Measurements from ENCODE around the gene GIGYF1.

Gene GIGYF1

DNA sequence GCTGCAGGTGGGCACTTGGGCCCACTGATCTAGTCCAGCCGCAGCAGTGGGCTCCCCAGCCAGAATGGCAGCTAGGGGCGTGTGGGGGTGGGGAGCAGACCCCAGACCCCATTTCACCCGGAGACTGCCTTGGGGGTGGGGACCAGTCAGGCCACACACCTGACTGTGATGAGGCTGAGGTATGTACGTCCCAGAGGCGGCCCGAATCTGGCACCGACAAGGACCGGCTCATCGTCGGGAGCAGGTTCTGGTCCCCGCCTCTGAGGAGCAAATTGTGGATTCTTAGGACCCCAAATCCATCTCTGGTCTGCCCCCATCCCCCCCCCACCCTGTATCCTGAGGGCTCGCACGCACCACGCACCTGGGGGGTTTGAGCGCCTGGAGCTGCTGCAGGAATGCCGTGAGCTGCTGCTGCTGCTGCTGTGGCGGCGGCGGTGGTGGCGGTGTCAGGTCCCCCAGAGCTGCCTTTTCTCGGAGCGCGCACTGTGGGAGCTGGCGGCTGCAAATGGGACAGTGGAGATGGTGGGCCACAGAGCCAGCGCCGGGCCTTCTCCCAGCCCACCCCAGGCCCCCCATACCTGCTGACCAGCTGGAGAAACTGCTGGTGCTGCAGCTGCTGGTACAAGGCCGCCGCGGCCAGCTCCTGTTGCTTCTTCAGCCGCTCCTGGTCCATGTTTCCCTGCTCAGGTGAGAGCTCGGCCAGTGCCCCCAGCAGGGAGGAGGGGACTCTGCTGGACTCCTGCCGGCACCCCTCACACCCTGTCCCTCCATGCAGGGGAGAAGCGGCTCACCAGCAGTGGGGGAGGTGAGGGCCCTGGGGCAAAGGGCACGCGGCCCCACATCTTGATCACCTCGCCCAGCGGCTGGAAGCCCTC is 10.2 kb downstream of the GIGYF1 start:
- no peak for DNase-seq

DNA sequence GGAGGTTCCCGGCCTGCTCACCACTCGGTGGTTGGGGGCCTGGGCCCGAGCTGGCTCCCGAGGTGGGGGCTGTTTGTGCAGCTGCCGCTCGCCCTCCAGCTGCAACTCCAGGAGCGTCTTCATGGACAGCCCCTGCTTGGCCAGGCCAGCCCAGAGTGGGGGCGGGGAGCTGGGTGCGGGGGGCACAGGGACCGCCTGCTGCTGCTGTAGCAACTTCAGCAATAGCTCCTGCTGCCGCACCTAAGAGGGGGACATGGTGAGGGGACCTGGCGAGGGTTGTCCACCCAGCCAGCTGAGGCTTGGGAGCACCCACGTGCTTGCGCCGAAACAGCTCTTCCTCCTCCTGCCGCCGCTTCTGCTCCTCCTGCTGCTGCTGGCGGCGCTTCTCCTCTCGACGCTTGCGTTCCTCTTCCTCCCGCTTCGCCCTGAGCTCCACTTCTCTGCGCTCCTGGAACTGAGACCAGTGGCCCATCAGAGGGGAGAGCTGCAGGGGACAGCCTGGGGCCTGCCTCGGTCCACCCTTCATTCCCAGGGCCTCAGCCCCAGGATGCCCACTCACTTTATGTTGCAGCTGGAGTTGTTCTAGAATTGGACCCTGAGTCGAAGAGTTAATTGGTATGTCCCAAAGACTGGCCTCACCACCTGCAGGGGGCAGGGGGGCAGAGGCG is 10.9 kb downstream of the GIGYF1 start:
- DNase-seq: no peak

DNA sequence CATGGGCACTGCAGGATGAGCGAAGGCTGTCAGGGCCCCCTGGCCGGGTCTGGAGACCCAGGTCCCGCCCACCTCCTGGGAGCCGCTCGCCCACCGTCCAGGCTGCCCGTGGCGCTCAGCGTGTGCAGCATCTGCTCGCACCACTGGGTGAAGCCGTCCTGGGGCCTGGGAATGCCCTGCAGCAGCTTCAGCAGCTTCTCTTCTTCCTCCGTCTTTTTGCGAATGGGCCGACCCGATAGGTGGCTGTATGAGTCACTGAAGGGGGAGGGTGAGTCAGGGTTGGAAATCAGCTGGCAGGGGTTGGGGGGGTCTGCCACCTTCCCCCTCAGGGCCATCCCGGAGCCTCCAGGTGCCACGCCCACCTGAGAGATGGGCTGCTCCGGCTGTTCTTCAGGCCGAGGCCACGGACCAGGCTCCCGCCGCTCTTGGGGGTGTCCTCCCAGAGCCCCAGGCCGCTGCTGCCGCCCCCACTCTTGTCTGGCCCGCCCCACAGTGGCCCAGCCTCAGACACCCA is 11.8 kb downstream of the GIGYF1 start:
- DNase-seq: no peak

DNA sequence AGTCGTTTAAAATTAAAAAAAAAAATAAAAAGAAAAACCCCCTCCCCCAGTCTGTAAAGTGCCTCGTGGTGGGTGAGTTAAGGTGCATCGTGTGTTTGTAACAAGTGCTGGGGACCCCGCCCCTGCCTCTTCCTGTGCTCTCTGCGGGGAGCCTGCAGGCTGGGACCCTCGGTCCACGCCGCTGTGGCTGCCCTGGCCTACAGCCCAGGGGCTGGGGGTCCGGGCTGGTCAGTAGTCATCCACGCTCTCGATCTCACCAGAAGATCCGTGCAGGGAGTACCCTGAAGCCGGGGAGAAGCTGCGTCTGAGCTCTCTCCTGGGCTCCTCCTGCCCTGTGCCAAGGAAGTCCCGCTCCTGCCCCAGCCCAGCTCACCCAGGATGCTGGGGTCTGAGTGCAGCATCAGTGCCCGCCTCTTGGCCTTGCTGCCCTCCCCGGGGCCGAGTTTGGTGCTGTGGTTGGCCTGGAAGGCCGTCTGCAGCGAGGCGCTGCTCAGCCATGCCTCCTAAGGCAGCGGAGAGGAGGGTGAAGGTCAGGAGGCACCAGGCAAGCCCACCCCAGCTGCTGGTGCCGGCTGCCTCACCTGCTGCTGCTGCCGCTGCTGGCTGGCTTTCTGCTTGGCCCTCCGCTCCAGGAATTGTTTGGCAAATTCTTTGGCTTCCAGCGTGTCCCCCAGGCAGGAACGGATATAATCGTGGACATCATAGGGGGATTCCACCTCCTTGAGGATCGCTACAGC is 12.4 kb downstream of the GIGYF1 start:
- no peak for DNase-seq

DNA sequence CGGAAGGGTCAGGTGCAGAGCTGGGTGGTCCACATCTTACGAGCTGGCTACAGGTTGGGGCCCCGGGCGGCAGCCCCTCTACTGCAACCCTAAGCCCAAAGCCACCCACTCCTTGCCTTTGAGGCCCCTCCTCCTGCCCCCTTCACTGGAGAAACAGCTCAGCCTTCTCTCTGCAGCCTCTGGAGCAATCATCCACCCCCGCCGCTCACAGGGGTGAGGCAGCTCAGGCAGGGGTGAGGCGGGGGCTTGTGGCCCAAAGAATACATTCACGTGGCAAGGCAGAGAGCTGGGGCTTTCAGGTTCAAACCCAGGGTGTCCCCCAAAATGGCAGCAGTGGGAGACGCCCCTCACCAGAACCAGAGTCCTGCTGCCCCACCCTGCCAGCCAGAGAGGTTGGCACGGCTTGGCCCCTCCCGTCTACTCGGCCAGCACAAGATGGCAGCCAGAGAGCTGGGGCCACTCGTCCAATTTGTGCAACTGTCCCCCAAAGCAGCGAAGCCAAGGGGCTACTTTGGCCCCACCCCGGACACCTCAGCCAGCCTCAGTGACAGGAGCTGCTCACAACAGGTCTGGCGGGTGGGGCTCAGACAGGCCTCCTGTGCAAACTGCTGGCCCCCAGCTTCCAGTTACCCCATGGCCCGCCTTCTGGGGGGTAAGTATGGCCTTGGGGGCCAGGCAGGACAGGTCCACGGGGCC is 13.3 kb downstream of the GIGYF1 start:
- DNase-seq: no peak

DNA sequence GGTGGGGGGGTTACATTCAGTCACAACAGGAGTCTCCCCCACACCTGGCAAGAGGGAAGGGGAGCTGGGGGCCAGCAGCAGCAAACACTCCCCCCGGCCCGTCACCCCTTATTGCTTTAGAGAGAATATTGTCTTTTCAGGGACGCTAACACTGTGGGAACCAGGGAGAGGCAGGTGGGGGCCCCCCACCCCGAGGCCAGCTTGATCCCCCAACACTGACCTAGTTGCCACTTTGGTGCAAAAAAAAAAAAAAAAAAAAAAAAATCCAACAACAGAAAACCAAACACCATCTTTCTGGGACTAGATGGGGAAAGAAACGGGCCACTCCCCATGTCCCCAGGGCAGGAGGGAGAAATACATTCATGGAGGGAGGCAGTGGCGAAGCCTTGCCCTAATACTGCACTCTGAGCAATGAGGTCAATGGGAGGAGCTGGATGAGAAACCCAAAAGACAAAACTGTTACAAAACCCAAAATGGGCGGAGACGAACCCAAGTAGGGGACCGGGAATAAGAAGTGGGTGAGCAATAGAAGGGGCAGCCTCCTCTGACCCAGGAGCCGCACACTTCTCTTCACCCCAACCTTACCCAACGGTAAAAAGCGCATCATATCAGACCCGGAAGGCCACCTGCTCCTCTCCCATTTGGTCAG is 14.0 kb downstream of the GIGYF1 start:
- DNase-seq: no peak

DNA sequence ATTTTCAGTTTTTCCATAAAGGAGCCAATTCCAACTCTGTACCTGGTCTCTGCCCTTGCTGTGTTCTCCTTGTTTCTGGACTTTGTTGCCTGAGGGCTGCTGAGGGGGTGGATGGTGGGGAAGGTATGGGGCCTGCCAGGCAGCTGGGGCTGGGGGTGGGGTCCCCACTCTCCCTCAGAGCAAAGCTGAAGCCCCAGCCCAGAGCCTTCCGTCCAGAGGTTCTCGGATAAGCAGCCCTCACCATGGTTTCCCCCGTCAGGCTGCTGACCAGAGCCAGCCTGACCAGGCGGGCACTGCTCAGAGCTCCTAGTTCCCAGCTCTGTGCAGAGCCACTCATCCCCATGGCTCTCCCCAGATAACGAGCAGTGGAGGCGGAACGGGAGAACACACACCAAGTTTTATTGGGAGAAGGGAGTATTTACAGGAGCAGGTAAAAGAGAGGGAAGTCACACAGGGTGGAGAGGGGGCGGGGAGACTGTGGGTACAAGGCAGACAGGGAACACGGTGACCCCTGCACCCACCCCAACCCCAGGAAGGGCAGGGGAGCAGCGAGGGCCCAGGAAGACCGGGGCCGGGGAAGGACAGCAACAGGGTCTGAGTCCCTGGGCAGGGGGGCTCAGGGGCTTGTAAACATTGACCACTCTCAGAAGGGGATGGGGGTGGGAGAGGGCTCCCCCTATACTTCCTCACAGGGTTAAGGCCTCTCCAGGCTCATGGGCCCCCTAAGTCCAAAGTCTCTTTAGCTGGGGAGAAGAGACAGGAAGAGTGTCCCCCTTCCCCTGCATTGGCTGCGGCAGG is 14.7 kb downstream of the GIGYF1 start:
- no peak for DNase-seq

DNA sequence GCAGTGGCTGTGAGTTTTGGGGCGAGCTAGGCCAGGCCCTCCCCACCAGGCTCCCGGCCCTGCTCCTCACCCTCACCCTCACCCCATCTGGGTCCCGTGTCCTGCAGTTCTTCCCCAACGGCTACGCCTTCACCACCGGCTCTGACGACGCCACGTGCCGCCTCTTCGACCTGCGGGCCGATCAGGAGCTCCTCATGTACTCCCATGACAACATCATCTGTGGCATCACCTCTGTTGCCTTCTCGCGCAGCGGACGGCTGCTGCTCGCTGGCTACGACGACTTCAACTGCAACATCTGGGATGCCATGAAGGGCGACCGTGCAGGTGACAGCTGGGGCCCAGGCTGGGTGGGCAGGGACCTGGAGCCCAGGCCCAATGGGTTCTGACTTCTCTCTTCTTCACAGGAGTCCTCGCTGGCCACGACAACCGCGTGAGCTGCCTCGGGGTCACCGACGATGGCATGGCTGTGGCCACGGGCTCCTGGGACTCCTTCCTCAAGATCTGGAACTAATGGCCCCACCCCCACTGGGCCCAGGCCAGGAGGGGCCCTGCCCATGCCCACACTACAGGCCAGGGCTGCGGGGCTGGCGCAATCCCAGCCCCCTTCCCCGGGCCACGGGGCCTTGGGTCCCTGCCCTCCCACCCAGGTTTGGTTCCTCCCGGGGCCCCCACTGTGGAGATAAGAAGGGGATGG is 15.6 kb downstream of the GIGYF1 start:
- DNase-seq: no peak

DNA sequence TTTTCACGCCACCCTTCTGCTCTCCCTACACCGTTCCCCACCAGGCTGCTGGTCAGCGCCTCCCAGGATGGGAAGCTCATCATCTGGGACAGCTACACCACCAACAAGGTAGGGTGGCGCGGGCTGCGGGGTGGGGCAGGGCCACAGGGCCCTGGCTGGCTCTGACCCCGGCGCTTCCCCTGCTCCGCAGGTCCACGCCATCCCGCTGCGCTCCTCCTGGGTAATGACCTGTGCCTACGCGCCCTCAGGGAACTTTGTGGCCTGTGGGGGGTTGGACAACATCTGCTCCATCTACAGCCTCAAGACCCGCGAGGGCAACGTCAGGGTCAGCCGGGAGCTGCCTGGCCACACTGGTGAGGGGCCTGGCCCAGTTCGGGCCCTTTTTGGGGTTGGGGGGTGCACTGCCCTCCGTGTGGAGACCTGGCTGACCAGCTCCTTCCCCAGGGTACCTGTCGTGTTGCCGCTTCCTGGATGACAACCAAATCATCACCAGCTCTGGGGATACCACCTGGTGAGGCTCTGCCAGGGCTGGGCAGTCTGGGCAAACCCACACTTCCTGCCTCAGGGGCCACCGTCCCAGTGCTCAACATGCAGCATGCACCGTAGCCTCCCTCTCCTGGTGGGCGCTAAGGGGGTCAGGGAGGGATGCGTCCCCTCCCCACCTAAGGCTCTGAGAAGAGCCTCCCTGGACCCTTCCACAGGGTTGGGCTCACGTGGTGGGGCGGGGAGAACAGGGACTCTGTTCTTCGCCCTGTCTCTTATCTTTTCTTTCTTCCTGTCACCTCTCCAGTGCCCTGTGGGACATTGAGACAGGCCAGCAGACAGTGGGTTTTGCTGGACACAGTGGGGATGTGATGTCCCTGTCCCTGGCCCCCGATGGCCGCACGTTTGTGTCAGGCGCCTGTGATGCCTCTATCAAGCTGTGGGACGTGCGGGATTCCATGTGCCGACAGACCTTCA is 16.5 kb downstream of the GIGYF1 start:
- no peak for DNase-seq

DNA sequence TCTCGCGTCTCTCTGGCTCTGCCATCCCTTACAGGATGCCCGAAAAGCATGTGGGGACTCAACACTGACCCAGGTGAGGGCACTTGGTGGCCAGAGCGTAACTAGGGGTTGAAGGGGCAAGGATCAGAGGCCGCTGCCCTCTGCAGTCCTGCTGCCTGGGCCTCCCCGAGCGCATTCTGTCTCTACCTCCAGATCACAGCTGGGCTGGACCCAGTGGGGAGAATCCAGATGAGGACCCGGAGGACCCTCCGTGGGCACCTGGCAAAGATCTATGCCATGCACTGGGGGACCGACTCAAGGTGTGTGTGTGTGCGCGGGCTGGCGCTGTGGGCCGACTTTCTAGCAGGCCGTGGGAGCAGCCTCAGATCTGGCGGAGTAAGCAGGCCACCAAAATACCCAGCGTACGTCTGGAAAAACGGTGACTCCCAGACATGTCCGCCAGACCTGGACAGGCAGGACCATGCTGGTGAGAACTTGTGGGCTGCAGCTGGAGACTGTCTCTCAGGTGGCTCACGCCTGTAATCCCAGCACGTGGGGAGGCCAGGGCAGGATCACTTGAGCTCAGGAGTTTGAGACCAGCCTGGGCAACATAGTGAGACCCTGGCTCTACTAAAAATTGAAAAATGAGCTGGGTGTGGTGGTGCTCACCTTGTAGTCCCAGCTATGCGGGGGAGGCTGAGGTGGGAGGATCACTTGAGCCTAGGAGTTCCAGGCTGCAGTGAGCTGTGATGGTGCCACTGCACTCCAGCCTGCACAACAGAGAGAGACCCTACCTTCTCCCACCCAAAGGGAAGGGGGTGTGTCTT is 17.3 kb downstream of the GIGYF1 start:
- DNase-seq: no peak

DNA sequence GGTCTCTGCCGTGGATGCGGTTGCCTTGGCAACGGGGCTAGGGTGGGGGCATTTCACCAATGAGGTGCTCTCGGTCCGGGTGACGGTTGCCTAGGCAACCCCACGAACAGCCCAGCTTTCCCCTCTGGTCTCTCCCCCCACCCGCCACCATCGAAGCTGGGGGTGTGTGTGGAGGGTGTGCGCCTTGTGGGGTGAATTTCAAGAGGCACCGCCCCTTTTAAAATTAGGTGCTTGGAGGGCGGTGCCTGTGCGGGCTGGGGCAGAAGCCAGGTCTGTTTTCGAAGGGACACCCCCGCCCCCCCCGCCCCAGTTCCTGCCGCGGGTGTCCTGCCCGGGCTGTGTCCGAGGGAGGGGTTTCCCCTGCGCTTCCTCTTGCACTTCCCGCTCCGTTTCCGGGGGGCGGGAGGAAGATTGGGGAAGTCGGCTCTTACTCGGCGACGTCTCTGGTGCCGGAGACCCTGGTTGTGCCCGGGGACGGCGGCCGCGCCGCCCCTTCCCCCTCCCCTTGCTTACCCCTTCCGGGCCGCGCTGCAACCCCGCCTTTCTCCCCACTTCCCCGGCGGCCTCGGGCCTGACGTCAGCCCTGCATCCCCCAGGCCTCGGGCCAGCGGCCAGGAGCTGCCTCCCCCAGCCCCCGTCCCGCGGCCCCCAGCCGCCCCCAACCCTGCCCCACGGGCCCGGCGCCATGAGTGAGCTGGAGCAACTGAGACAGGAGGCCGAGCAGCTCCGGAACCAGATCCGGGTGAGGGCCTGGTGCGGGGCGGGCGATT is 18.3 kb downstream of the GIGYF1 start:
- DNase-seq: peak; percentile 71 to 83 (median 77)

DNA sequence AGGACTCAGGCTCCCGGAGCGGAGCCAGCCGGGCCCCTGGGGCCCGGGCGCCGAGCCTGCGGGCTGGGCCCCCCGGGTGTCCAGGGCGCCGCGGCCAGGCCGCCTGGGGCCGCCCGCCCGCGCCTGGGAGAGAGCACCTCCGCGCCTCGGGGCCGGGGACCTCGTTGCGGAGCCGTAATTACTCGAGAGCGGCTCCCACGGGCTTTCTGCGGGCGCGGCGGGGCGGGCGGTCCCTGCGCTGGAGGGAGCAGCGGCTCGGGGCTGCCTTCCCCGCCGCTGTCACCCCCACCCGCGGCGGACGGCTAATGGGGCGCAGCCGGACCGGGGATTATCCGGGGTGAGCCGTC is 19.0 kb downstream of the GIGYF1 start:
- no peak for DNase-seq

DNA sequence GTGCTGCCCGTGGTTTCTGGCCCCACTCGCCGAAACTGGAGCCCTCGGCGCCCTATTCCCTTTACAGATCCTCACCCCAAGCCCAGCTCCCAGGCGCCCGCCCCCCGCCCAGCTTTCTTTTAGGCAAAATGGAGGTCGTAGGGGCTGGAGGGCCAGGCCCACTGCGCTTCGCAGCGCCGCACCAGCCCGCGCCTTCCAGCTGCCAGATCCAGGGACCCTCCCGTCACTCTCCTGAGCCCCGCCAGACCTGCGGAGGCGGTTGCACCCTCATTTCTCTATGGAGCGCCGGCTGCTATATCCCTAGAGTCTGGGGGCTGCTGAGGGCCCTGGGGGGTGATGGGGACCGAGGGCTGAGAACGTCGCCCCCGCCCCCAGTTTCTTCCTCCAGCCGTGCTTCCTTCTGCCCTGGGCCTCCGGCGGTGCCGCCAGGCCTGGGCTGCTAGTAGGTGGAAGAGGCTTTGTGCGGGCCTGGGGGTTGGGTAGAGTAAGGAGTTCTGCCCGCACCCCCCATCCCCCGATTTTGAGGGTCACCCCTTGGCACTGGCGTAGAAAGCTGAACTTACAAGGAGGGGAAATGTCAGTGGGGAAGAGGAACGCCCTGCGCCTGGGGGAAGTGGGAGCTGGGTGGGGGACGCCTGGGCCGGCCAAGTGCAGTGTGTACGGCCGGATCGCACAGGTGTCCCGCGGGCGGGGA is 19.5 kb downstream of the GIGYF1 start:
- no peak for DNase-seq

DNA sequence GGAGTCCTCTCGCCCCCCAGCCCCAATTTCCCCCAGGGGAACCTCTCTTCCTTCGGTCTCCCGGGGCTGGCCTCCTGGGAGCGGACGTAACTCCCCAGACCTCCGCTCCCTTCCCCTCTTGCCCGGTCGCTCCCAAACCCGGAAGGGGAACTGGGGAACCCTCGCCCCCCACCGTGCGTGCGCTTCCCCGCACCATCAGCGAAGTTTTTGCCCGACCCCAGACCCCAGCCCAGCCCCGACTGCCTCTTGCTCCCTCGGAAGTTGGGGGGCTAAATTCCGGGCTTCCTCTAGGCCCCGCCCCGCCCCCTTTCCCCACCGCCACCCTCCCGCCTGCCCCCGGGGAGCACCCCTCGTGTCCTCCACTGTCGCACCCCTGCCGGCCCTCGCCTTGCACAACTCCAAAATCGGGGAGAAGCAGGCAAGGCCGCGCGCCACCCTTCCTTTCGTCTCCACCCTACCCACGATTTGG is 20.1 kb downstream of the GIGYF1 start:
- DNase-seq: no peak

DNA sequence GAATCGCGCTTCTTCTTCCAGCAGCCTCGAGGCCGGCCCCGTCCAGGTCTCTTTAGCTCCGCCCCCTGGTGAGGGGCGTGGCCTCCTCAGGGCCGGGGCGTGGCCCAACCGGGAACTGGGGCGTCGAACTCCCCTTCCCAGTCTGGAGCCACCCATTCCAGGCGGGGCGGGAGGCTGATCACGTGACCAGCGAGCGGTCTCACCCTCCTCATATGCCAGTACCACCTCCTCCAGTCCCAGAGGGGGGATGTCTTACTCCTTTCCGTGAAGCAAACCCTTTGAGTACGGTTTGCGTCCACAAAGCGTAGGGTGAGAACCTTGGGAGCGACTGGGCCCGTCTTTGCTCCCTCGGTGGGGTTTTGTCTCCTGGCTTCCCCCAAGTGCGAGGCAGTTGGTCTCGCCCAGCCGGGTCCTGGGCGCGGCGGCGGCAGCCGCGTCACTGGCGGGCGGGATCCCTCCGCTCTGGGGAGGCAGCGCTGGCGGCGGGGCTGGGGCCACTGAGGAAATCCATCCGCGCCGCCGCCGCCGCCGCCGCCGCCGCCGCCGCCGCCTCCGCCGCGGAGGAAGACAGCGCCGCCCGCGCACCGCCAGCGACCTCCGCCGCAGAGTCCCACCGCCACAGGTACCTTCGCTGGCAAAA is 20.6 kb downstream of the GIGYF1 start, which contains the start of gene GNB2:
GNB2 (plus strand) TSS at position 439 of the 640 bp plus-strand sequence. CDS start 2,526 bp downstream, outside the sequence.
- peak; percentile 95 to 99 (median 97) for DNase-seq
